ENCODE measurements around the gene DUSP16.

GRCh38 chr12:12518919-12519318 is 43.7 kb downstream of the DUSP16 start:
- TF ChIP-seq POLR2AphosphoS5 (IDR thresholded peaks at IDR 0.05; ENCODE audit: low read depth, low read length) = no peak
- no peak for TF ChIP-seq POLR2A (IDR thresholded peaks at IDR 0.05; ENCODE audit: low read depth, low read length)
- TF ChIP-seq TAF1 (IDR thresholded peaks at IDR 0.05; ENCODE audit: borderline replicate concordance, low read depth, low read length) = no peak

Measured in GM12892 (cell line).